C4-2B (cell line): ENCODE results near the gene DEPP1.

ENCODE experiments used
- ZFX ChIP-seq: fragments of 450-650 bp; IDR thresholded peaks from 2 replicates; pipeline ENCODE4 v1.6.1; 2017
- TF ChIP-seq, protein P1 (sequence below): fragments of 450-650 bp; conservative IDR thresholded peaks from 2 replicates; pipeline ENCODE4 v1.5.1; 2017; ENCODE audit warnings: mild to moderate bottlenecking

GRCh38 chr10:44962870-44963738 lies 15.5 kb downstream of the DEPP1 start:
- TF ChIP-seq, protein P1, sequence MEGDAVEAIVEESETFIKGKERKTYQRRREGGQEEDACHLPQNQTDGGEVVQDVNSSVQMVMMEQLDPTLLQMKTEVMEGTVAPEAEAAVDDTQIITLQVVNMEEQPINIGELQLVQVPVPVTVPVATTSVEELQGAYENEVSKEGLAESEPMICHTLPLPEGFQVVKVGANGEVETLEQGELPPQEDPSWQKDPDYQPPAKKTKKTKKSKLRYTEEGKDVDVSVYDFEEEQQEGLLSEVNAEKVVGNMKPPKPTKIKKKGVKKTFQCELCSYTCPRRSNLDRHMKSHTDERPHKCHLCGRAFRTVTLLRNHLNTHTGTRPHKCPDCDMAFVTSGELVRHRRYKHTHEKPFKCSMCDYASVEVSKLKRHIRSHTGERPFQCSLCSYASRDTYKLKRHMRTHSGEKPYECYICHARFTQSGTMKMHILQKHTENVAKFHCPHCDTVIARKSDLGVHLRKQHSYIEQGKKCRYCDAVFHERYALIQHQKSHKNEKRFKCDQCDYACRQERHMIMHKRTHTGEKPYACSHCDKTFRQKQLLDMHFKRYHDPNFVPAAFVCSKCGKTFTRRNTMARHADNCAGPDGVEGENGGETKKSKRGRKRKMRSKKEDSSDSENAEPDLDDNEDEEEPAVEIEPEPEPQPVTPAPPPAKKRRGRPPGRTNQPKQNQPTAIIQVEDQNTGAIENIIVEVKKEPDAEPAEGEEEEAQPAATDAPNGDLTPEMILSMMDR, result no peak; the same call in 1 of the 2 replicates
- no peak for TF ChIP-seq ZFX
